GM19240 (cell line): ENCODE data around the gene AGBL2.
A peak's percentile ranks its signal among the peaks of the same experiment; 100 is the strongest.
"Not testable (repeated sequence)": the region's sequence is repeated elsewhere in the genome, so short reads cannot be mapped to it uniquely, and the experiment has no call there.

Source experiments
- DNase-seq: peaks from one replicate; pipeline ENCODE4 v3.0.0; 2011; ENCODE audit warnings: low spot score; ENCODE audit not compliant: insufficient read length

The AGBL2 gene

DNA sequence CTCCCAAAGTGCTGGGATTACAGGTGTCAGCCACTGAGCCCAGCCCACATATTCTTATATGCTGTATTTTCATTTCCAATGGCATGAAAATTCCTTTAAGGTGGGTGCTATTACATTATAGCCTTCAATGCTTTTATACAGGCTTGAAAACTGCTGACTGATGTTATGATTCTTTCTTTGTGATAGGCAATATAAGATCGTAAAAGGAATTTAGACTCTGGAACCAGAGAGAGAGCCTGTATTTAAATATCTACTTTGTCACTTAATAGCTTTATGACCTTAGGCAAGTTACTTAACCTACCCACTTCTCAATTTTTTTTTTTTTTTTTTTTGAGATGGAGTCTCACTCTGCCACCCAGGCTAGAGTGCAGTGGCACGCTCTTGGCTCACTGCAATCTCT lies 26.2 kb downstream of the AGBL2 start:
- DNase-seq = no peak

- no peak for DNase-seq
Observed at GRCh38 chr11:47688111-47688510, 27.1 kb downstream of the AGBL2 start.

DNA sequence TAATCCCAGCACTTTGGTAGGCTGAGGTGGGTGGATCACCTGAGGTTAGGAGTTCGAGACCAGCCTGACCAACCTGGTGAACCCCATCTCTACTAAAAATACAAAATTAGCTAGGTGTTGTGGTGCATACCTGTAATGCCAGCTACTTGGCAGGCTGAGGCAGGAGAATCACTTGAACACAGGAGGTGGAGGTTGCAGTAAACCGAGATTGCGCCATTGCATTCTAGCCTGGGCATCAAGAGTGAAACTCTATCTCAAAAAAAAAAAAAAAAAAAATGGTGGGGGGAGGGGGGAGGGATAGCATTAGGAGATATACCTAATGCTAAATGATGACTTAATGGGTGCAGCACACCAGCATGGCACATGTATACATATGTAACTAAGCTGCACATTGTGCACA lies 28.5 kb downstream of the AGBL2 start:
- DNase-seq = not testable (repeated sequence)

DNA sequence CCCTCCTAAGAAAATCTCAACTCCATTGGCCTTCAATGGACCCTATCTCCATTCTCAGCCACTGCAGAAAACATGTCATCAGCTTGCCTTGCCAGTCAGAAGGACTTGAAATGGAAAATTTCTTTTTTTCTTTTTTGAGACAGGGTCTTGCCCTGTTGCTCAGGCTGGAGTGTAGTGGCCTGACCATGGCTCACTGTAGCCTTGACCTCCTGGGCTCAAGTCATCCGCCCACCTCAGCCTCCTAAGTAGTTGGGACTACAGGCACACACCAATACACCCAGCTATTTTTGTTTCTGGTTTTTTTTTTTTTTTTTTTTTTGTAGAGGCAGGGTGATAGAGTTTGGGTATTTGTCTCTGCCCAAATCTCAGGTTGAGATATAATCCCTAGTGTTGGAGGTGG lies 29.0 kb downstream of the AGBL2 start:
- no peak for DNase-seq

DNA sequence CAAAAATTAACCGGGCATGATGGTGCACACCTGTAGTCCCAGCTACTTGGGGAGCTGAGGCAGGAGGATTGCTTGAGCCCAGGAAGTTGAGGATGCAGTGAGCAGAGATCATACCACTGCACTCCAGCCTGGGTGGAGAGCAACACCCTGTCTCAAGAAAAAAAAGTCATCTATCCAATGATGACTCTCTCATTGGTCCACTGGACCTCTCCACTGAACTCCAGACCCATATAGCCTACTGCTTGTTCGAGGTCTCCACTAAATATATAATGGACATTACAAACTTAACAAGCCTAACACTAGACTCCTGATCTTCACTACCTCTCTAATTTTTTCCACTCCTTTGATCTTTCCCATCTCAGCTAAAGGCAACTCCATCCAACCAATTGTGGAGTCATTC lies 39.3 kb downstream of the AGBL2 start:
- no peak for DNase-seq

- no peak for DNase-seq
Observed at GRCh38 chr11:47672283-47672730, 42.9 kb downstream of the AGBL2 start.

- DNase-seq = no peak
Observed at GRCh38 chr11:47669856-47670255, 45.3 kb downstream of the AGBL2 start.

DNA sequence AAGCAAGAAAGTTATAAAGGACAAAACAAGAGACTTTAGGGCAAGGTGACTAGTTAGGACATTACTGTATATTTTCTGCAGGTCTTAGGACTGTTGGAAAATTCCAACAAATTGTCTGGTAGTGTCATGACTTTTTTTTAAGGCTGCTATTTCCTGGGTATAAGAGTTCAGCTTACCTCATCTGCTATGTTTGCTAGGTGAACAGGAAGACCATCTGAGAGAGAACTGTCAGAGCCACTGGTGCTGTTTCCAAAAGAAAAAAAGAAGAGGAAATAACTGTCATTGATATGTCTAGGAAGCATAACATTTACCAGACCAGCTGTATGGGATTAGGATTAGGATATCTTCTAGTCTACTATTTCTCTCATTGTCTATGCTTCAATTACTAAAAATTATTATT lies 46.5 kb downstream of the AGBL2 start:
- no peak for DNase-seq

DNA sequence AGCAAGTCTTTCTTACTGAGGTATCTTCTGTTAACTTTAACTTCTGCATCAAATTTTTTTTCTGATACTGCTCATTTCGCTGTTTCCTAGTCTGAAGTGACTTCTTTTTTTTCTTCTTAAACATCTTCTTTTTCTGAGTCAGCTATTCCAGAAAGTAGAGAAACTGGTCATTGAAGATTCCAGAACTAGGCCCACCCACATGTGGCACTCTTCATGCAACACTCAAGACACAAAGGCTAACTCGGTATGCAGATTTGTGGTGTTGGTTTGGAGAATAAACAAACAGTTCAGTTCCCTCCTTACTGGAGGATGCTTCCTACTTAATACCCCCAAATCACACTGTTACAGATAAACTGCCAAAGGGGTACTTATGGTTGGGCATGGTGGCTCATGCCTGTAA lies 47.6 kb downstream of the AGBL2 start:
- no peak for DNase-seq

GRCh38 chr11:47667135-47667534 lies 48.0 kb downstream of the AGBL2 start:
- no peak for DNase-seq

- not testable (repeated sequence) for DNase-seq
Observed at GRCh38 chr11:47664936-47665335, 50.2 kb downstream of the AGBL2 start.

GRCh38 chr11:47661245-47661644 lies 53.9 kb downstream of the AGBL2 start:
- DNase-seq = no peak

GRCh38 chr11:47659276-47659675 lies 55.9 kb downstream of the AGBL2 start:
- DNase-seq = no peak

GRCh38 chr11:47656260-47656885 lies 58.8 kb downstream of the AGBL2 start:
- no peak for DNase-seq

- DNase-seq = no peak
Observed at GRCh38 chr11:47651818-47652469, 63.2 kb downstream of the AGBL2 start.

DNA sequence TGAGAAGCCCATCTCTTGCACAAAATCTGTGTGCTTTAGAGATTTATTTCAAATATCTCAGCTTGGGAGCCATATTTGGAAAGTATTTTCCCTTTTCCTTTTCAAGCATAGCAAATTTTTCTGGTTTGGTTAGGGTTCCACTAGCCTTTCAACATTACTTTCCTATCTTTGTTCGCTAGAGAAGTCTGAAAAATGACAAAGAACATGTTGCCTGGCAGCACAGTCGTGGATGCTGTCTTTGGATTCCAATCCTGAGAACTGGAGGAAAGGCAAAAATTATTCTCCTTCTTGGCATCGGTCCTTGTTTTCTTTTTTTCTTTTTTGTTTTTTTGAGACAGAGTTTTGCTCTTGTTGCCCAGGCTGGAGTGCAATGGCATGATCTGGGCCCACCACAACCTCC lies 65.9 kb downstream of the AGBL2 start:
- DNase-seq = no peak

DNA sequence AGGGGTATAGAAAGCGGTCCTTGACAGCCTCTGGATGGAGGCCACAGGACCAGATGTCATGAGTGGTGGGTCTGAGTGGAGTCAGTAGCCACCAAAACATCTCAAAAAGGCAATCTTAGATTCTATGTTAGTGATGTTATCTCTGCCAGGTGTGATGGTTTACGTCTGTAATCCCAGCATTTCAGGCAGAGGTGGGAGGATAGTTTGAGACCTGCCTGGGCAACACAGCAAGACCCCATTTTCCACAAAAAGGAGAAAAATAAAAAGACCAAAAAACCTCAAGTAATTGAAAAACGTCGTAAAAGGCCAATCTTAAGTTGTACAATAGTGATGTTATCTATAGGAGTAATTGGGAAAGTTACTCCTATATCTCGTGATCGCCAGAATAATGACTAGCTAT lies 69.2 kb downstream of the AGBL2 start:
- DNase-seq = no peak

DNA sequence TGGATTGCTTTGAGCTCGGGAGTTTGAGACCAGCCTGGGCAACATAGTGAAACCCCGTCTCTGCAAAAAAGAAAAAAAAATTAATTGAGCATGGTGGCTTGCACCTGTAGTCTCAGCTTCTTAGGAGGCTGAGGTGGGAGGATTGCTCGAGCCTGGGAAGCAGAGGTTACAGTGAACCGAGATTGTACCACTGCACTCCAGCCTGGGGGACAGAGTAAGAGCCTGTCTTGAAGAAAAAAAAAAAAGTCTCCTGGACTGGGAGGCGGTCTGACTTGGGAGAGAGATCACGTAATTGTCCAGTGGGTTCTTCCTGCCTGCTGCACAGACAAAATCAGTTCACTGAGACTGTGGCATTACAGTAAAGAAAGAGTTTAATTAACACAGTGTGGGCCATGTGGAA lies 69.7 kb downstream of the AGBL2 start:
- no peak for DNase-seq

GRCh38 chr11:47642099-47642855 lies 72.9 kb downstream of the AGBL2 start, which contains the start of gene MTCH2:
TSS of gene MTCH2 (minus strand) at chr11:47642559. CDS start at chr11:47642465, 94 bp downstream.
- DNase-seq = peak; percentile 88

GRCh38 chr11:47641600-47642098 lies 73.5 kb downstream of the AGBL2 start:
- DNase-seq = no peak

GRCh38 chr11:47640506-47640905 lies 74.7 kb downstream of the AGBL2 start:
- not testable (repeated sequence) for DNase-seq

- not testable (repeated sequence) for DNase-seq
Observed at GRCh38 chr11:47636331-47636730, 78.8 kb downstream of the AGBL2 start.
